HEK293T (cell line): ENCODE results near the gene CSF2RB.

Source experiments
- CTCF ChIA-PET: fragments of 350-600 bp; formaldehyde crosslinking; extraction: SDS; loops from one replicate; lab custom pipeline; 2021; ENCODE audit warnings: antibody characterized with exemption, inconsistent platforms; lab: Yijun Ruan, JAX
- POLR2A ChIA-PET: fragments of 350-600 bp; formaldehyde crosslinking; extraction: SDS; loops from one replicate; lab custom pipeline; 2020; ENCODE audit warnings: antibody characterized with exemption, inconsistent platforms; lab: Yijun Ruan, JAX
- DNase-seq: peaks from one replicate; pipeline ENCODE4 v3.0.0; 2012; ENCODE audit warnings: mixed read lengths; ENCODE audit errors: extremely low spot score
- ARNT ChIP-seq: fragments of 450-650 bp; IDR thresholded peaks from 2 replicates; pipeline ENCODE4 v1.6.1; 2017; ENCODE audit warnings: mild to moderate bottlenecking
- BHLHE40 ChIP-seq: fragments of 450-650 bp; IDR thresholded peaks from 2 replicates; pipeline ENCODE4 v1.6.1; 2016; ENCODE audit warnings: mild to moderate bottlenecking, moderate library complexity, borderline replicate concordance
- CTBP1 ChIP-seq: fragments of 450-650 bp; IDR thresholded peaks from 2 replicates; pipeline ENCODE4 v1.6.1; 2016; ENCODE audit warnings: borderline replicate concordance
- ELF4 ChIP-seq: fragments of 450-650 bp; IDR thresholded peaks from 2 replicates; pipeline ENCODE4 v1.6.1; 2017; ENCODE audit warnings: antibody characterized with exemption
- FOXA1 ChIP-seq: fragments of 450-650 bp; IDR thresholded peaks from 2 replicates; pipeline ENCODE4 v1.6.1; 2016; ENCODE audit warnings: mild to moderate bottlenecking
- FOXK2 ChIP-seq: fragments of 450-650 bp; IDR thresholded peaks from 2 replicates; pipeline ENCODE4 v1.6.1; 2016; ENCODE audit warnings: mild to moderate bottlenecking
- FOXM1 ChIP-seq: fragments of 450-650 bp; IDR thresholded peaks from 2 replicates; pipeline ENCODE4 v1.6.1; 2017; ENCODE audit warnings: mild to moderate bottlenecking, borderline replicate concordance
- HDGF ChIP-seq: fragments of 450-650 bp; IDR thresholded peaks from 2 replicates; pipeline ENCODE4 v1.6.1; 2017; ENCODE audit warnings: antibody characterized with exemption, borderline replicate concordance
- L3MBTL2 ChIP-seq: fragments of 450-650 bp; conservative IDR thresholded peaks from 2 replicates; pipeline ENCODE4 v1.6.1; 2016; ENCODE audit warnings: mild to moderate bottlenecking
- LEF1 ChIP-seq: fragments of 450-650 bp; IDR thresholded peaks from 2 replicates; pipeline ENCODE4 v1.6.1; 2017; ENCODE audit warnings: mild to moderate bottlenecking, borderline replicate concordance
- NFRKB ChIP-seq: fragments of 450-650 bp; IDR thresholded peaks from 2 replicates; pipeline ENCODE4 v1.6.1; 2016; ENCODE audit warnings: mild to moderate bottlenecking, moderate library complexity
- SP1 ChIP-seq: fragments of 450-650 bp; IDR thresholded peaks from 2 replicates; pipeline ENCODE4 v1.6.1; 2017
- SUZ12 ChIP-seq: fragments of 450-650 bp; IDR thresholded peaks from 2 replicates; pipeline ENCODE4 v1.6.1; 2016; ENCODE audit warnings: mild to moderate bottlenecking
- TARDBP ChIP-seq: fragments of 450-650 bp; IDR thresholded peaks from 2 replicates; pipeline ENCODE4 v1.6.1; 2016
- ZNF384 ChIP-seq: fragments of 450-650 bp; IDR thresholded peaks from 2 replicates; pipeline ENCODE4 v1.6.1; 2016
- TF ChIP-seq, protein P1 (sequence below): fragments of 450-650 bp; IDR thresholded peaks from 2 replicates; pipeline ENCODE4 v1.6.1; 2016

CSF2RB gene

GRCh38 chr22:36913427-36914389 is at the start of gene CSF2RB:
Gene CSF2RB (plus strand): TSS chr22:36913628. CDS start chr22:36922208, 8,580 bp downstream.
- no peak for DNase-seq
- CTCF ChIA-PET, result no interaction called here
- TF ChIP-seq, protein P1, sequence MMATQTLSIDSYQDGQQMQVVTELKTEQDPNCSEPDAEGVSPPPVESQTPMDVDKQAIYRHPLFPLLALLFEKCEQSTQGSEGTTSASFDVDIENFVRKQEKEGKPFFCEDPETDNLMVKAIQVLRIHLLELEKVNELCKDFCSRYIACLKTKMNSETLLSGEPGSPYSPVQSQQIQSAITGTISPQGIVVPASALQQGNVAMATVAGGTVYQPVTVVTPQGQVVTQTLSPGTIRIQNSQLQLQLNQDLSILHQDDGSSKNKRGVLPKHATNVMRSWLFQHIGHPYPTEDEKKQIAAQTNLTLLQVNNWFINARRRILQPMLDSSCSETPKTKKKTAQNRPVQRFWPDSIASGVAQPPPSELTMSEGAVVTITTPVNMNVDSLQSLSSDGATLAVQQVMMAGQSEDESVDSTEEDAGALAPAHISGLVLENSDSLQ, result no peak
- TF ChIP-seq TARDBP, result no peak
- TF ChIP-seq FOXA1, result no peak
- TF ChIP-seq BHLHE40, result no peak
- TF ChIP-seq FOXM1, result no peak
- TF ChIP-seq ZNF384, result no peak
- TF ChIP-seq SP1, result no peak
- no peak for TF ChIP-seq NFRKB
- TF ChIP-seq ARNT, result no peak
- no peak for TF ChIP-seq LEF1
- TF ChIP-seq CTBP1, result no peak
- no peak for TF ChIP-seq FOXK2
- no peak for TF ChIP-seq SUZ12
- TF ChIP-seq L3MBTL2, result no peak
- no peak for TF ChIP-seq HDGF
- TF ChIP-seq ELF4, result no peak
- POLR2A ChIA-PET, result no interaction called here

- ChIA-PET CTCF (no interaction called here), POLR2A (no interaction called here)
- TF ChIP-seq FOXA1 (no peak), FOXK2 (no peak), BHLHE40 (no peak), L3MBTL2 (no peak), NFRKB (no peak), TARDBP (no peak), ARNT (no peak), SP1 (no peak), ELF4 (no peak), LEF1 (no peak), HDGF (no peak), FOXM1 (no peak), CTBP1 (no peak), SUZ12 (no peak), ZNF384 (no peak)
- TF ChIP-seq, protein P1, result no peak
- no peak for DNase-seq
Observed at GRCh38 chr22:36863979-36864378, 49.4 kb upstream of the CSF2RB start.

DNA sequence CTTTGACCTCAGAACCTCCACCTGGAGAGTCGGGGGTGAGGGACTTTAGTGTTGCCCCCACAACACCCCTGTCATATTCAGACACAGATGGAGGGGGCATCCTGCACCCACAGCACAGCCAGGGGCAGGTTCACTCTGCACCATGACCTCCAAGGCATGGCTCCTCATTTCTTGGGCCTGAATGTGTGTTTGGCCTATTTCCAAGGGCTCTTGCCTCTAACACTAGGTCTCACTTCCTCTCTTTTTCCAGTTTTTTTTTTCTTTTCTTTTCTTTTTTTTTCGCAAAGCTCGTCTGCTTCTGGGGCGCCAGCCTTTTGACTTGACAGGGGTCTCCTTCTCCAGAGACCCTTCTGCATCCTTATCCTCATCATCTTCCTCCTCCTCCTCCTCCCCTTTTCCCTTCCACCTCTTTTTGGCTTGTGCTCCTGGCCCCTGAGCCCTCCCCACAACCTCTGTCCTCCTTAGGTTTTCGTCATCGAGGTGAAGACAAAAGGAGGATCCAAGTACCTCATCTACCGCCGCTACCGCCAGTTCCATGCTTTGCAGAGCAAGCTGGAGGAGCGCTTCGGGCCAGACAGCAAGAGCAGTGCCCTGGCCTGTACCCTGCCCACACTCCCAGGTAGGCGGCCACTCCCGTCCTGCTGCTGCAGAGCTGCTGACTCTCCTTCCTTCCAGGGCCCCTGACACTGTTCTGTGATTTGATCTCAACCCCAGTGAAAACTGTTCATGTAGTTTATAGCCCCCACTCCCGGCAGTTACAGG is 48.8 kb upstream of the CSF2RB start:
- no peak for TF ChIP-seq HDGF
- no peak for TF ChIP-seq ELF4
- TF ChIP-seq LEF1, result no peak
- TF ChIP-seq, protein P1, result no peak
- TF ChIP-seq FOXM1, result no peak
- no peak for TF ChIP-seq CTBP1
- no peak for TF ChIP-seq SP1
- no peak for TF ChIP-seq TARDBP
- no peak for TF ChIP-seq ZNF384
- TF ChIP-seq SUZ12, result no peak
- TF ChIP-seq BHLHE40, result no peak
- no peak for TF ChIP-seq FOXA1
- POLR2A ChIA-PET, result no interaction called here
- no peak for DNase-seq
- CTCF ChIA-PET, result interaction anchor here (0.7 kb wide), 1 partner anchor 8 kb away, joined by 3 read pairs; no protein-coding TSS in a partner anchor

- POLR2A ChIA-PET, result no interaction called here
Observed at GRCh38 chr22:36865346-36865745, 48.1 kb upstream of the CSF2RB start.

GRCh38 chr22:36867695-36868094 is 45.7 kb upstream of the CSF2RB start:
- no peak for DNase-seq
- ChIA-PET POLR2A (no interaction called here), CTCF (interaction anchor here (4.9 kb wide), 1 partner anchor 11 kb away, joined by 19 read pairs; no protein-coding TSS in a partner anchor)
- TF ChIP-seq L3MBTL2, result no peak
- TF ChIP-seq FOXM1, result no peak
- no peak for TF ChIP-seq ELF4
- TF ChIP-seq BHLHE40, result no peak
- no peak for TF ChIP-seq HDGF
- no peak for TF ChIP-seq SUZ12

More at GRCh38 chr22:36865346-36865745, 48.1 kb upstream of the CSF2RB start:
- TF ChIP-seq FOXA1, result no peak
- no peak for TF ChIP-seq BHLHE40
- no peak for TF ChIP-seq TARDBP
- no peak for TF ChIP-seq ZNF384
- TF ChIP-seq SP1, result no peak
- no peak for TF ChIP-seq CTBP1
- no peak for TF ChIP-seq ELF4
- no peak for TF ChIP-seq FOXK2
- no peak for TF ChIP-seq SUZ12
- TF ChIP-seq ARNT, result no peak
- TF ChIP-seq L3MBTL2, result no peak
- no peak for TF ChIP-seq HDGF
- CTCF ChIA-PET, result interaction anchor here (0.7 kb wide), 1 partner anchor 9 kb away, joined by 3 read pairs; no protein-coding TSS in a partner anchor
- DNase-seq, result no peak
